ENCODE measurements around the gene ZBTB7B. TPM values are rescaled to one million over a fixed set of nuclear protein-coding genes. Genes with fewer than 3 reads are reported as not detected.

Gene ZBTB7B
- total RNA-seq, 2 experiments from 2014 or later: 22.8 to 25.1 TPM

GRCh38 chr1:155029513-155030242 is 27.1 kb downstream of the ZBTB7B start:
- H3K27me3 Mint-ChIP-seq: no peaks in the 10 kb centered on the region
- TF ChIP-seq CTCF (IDR thresholded peaks at IDR 0.05): no peak
- ATAC-seq (ENCODE audit: poor library complexity) (no peak), DNase-seq (no peak)
- Histone ChIP-seq H3K36me3 (ENCODE audit: insufficient read depth, low read length) (no peaks in the 10 kb centered on the region), H3K4me1 (ENCODE audit: insufficient read depth, low read length) (no peaks in the 10 kb centered on the region), H3K4me3 (ENCODE audit: low read length) (no peak overlapping the region), H3K27ac (ENCODE audit: low read depth in 1 of 2, low read length in 2 of 2) (no peak overlapping the region), H3K9me3 (ENCODE audit: control insufficient read depth in 1 of 2, insufficient read depth in 1 of 2, low read length in 2 of 2) (no peaks in the 10 kb centered on the region), H3K27me3 (ENCODE audit: control insufficient read depth in 1 of 2, insufficient read depth in 2 of 2, low read length in 2 of 2) (no peaks in the 10 kb centered on the region)
- ChIA-PET POLR2A (no interaction called here), CTCF (no interaction called here)
- H3K9me3 Mint-ChIP-seq: no peaks in the 10 kb centered on the region
- H3K27ac Mint-ChIP-seq: no peak overlapping the region
- intact Hi-C loops (cut with DNase I, micrococcal nuclease): loop anchor here in 1 of 2 experiments (10.0 kb wide), 2 partner anchors 125 to 365 kb away; no protein-coding TSS in a partner anchor
- no peak overlapping the region for H3K4me3 Mint-ChIP-seq
- no peaks in the 10 kb centered on the region for H3K36me3 Mint-ChIP-seq (ENCODE audit: low read depth)
- H3K4me1 Mint-ChIP-seq (ENCODE audit: low read depth): no peaks in the 10 kb centered on the region

- no peaks in the 10 kb centered on the region for H3K9me3 ChIP-seq (ENCODE audit: control insufficient read depth in 1 of 2, insufficient read depth in 1 of 2, low read length in 2 of 2)
- Mint-ChIP-seq H3K27me3 (no peaks in the 10 kb centered on the region), H3K9me3 (no peaks in the 10 kb centered on the region), H3K4me1 (ENCODE audit: low read depth) (no peaks in the 10 kb centered on the region), H3K4me3 (no peak overlapping the region), H3K27ac (no peak overlapping the region), H3K36me3 (ENCODE audit: low read depth) (no peaks in the 10 kb centered on the region)
- no peaks in the 10 kb centered on the region for H3K27me3 ChIP-seq (ENCODE audit: control insufficient read depth in 1 of 2, insufficient read depth in 2 of 2, low read length in 2 of 2)
- no peak overlapping the region for H3K27ac ChIP-seq (ENCODE audit: low read depth in 1 of 2, low read length in 2 of 2)
- no peaks in the 10 kb centered on the region for H3K36me3 ChIP-seq (ENCODE audit: insufficient read depth, low read length)
- ATAC-seq (ENCODE audit: poor library complexity): no peak
- ChIA-PET POLR2A (no interaction called here), CTCF (no interaction called here)
- no peak overlapping the region for H3K4me3 ChIP-seq (ENCODE audit: low read length)
- no peak for TF ChIP-seq CTCF (IDR thresholded peaks at IDR 0.05)
- no peaks in the 10 kb centered on the region for H3K4me1 ChIP-seq (ENCODE audit: insufficient read depth, low read length)
- intact Hi-C loops (cut with DNase I, micrococcal nuclease): loop anchor here in 1 of 2 experiments (10.0 kb wide), 1 partner anchor 124 kb away; no protein-coding TSS in a partner anchor
- no peak for DNase-seq
These were observed 27.7 kb downstream of the ZBTB7B start for GRCh38 chr1:155030243-155030795.

GRCh38 chr1:155030899-155031298 is 28.3 kb downstream of the ZBTB7B start:
- intact Hi-C loops (cut with DNase I, micrococcal nuclease): loop anchor here in 1 of 2 experiments (10.0 kb wide), 1 partner anchor 124 kb away; no protein-coding TSS in a partner anchor
- TF ChIP-seq CTCF (IDR thresholded peaks at IDR 0.05): no peak
- Mint-ChIP-seq H3K4me1 (ENCODE audit: low read depth) (no peaks in the 10 kb centered on the region), H3K9me3 (no peaks in the 10 kb centered on the region), H3K36me3 (ENCODE audit: low read depth) (no peaks in the 10 kb centered on the region), H3K27ac (no peak overlapping the region), H3K4me3 (no peak overlapping the region), H3K27me3 (no peaks in the 10 kb centered on the region)
- no peaks in the 10 kb centered on the region for H3K36me3 ChIP-seq (ENCODE audit: insufficient read depth, low read length)
- no peak overlapping the region for H3K4me3 ChIP-seq (ENCODE audit: low read length)
- no peaks in the 10 kb centered on the region for H3K4me1 ChIP-seq (ENCODE audit: insufficient read depth, low read length)
- ATAC-seq (ENCODE audit: poor library complexity) (no peak), DNase-seq (no peak)
- no peaks in the 10 kb centered on the region for H3K27me3 ChIP-seq (ENCODE audit: control insufficient read depth in 1 of 2, insufficient read depth in 2 of 2, low read length in 2 of 2)
- CTCF ChIA-PET: no interaction called here
- no peaks in the 10 kb centered on the region for H3K9me3 ChIP-seq (ENCODE audit: control insufficient read depth in 1 of 2, insufficient read depth in 1 of 2, low read length in 2 of 2)
- no peak overlapping the region for H3K27ac ChIP-seq (ENCODE audit: low read depth in 1 of 2, low read length in 2 of 2)
- POLR2A ChIA-PET: no interaction called here

Data from CD4-positive, alpha-beta T cell (primary cell).